Smooth muscle cell (in vitro differentiated cells): ENCODE measurements around the gene SLC6A3. TPM values are rescaled to one million over a fixed set of nuclear protein-coding genes. Genes with fewer than 3 reads are reported as not detected.

ENCODE experiments used
- DNase-seq: peaks from one replicate; lab custom pipeline; 2025; ENCODE audit not compliant: unreplicated experiment; lab: John Stamatoyannopoulos, UW
- H2AFZ ChIP-seq: fragments of 200-600 bp; sonication (generic); 2 replicates; pipeline ENCODE4 v1.6.0; 2016; ENCODE audit warnings: antibody characterized with exemption, low read depth, mild to moderate bottlenecking
- H3F3A ChIP-seq: fragments of 200-600 bp; sonication (generic); 2 replicates; pipeline ENCODE4 v1.6.0; 2017; ENCODE audit warnings: antibody characterized with exemption, low read depth
- H3K27ac ChIP-seq: fragments of 200-600 bp; sonication (generic); 2 replicates; pipeline ENCODE4 v1.5.1; 2016; ENCODE audit warnings: low read depth, mild to moderate bottlenecking
- H3K27me3 ChIP-seq: fragments of 200-600 bp; sonication (generic); 2 replicates; pipeline ENCODE4 v1.6.1; 2016; ENCODE audit warnings: low read depth, mild to moderate bottlenecking
- H3K36me3 ChIP-seq: fragments of 200-600 bp; sonication (generic); 2 replicates; pipeline ENCODE4 v1.5.1; 2016; ENCODE audit warnings: low read depth
- H3K4me1 ChIP-seq: fragments of 200-600 bp; sonication (generic); 2 replicates; pipeline ENCODE4 v1.5.1; 2016; ENCODE audit warnings: low read depth
- H3K4me2 ChIP-seq: fragments of 200-600 bp; sonication (generic); 2 replicates; pipeline ENCODE4 v1.6.0; 2016; ENCODE audit warnings: mild to moderate bottlenecking
- H3K4me3 ChIP-seq: fragments of 200-600 bp; sonication (generic); 2 replicates; pipeline ENCODE4 v1.5.1; 2016; ENCODE audit warnings: mild to moderate bottlenecking
- H3K79me2 ChIP-seq: fragments of 200-600 bp; sonication (generic); 2 replicates; pipeline ENCODE4 v1.6.0; 2016; ENCODE audit warnings: low read depth, mild to moderate bottlenecking
- H3K9ac ChIP-seq: fragments of 200-600 bp; sonication (generic); 2 replicates; pipeline ENCODE4 v1.6.0; 2016; ENCODE audit warnings: low read depth
- H3K9me3 ChIP-seq: fragments of 200-600 bp; sonication (generic); replicated peaks from 2 replicates; pipeline ENCODE4 v1.5.1; 2016; ENCODE audit warnings: low read depth
- H4K20me1 ChIP-seq: fragments of 200-600 bp; sonication (generic); 2 replicates; pipeline ENCODE4 v1.6.0; 2016; ENCODE audit warnings: low read depth
- WGBS: methylation state at CpG from one replicate; pipeline ENCODE4 v1.1.7; 2016; ENCODE audit warnings: low lambda C conversion rate; 5-methylcytosine and 5-hydroxymethylcytosine counted together
- polyA plus RNA-seq: library from polyadenylated mRNA; unstranded; fragments of >200 nt; fragmentation: Nextera tagmentation; extraction: Ambion mirVana; gene quantifications from 2 replicates; pipeline ENCODE4 v1.2.1, GENCODE V29; 2016
- total RNA-seq: library from RNA; depleted of rRNA; stranded (reverse); fragments of >200 nt; gene quantifications from 2 replicates; pipeline ENCODE4 v1.2.3, GENCODE V29; 2014
- TF ChIP-seq, protein P1 (sequence below): fragments of 200-600 bp; sonication (generic); IDR thresholded peaks from 2 replicates; pipeline ENCODE4 v1.5.1; 2017; ENCODE audit warnings: borderline replicate concordance, mild to moderate bottlenecking, antibody characterized with exemption; ENCODE audit not compliant: insufficient read depth, poor library complexity, severe bottlenecking

The SLC6A3 gene
- total and polyA plus RNA-seq, 2 experiments from 2014 or later = not detected

DNA sequence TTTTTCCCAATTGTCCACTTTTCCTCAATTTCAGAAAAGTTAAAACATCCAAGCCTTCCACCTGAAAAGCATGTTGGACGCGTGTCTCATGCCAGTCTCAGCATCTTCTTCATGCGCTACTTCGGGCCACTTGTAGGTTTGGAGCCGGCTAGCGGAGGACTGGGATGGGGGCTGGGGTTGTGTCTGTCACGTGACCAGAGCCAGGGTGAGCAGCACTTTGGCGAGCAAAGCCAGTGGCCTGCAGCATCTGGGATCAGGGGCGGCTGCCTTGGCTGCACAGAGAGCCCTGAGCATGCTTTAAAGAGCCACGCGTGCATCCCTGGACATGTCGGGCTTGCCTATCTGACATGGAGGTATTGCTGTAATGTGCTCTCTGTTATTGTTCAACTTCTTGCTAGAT is 41.2 kb downstream of the SLC6A3 start:
- peaks cover 2% of the 10 kb centered on the region for H3K27me3 ChIP-seq
- no peaks in the 10 kb centered on the region for H3K36me3 ChIP-seq
- H3K79me2 ChIP-seq = no peaks in the 10 kb centered on the region
- H3K4me1 ChIP-seq = no peaks in the 10 kb centered on the region
- DNase-seq = no peak
- TF ChIP-seq, protein P1, sequence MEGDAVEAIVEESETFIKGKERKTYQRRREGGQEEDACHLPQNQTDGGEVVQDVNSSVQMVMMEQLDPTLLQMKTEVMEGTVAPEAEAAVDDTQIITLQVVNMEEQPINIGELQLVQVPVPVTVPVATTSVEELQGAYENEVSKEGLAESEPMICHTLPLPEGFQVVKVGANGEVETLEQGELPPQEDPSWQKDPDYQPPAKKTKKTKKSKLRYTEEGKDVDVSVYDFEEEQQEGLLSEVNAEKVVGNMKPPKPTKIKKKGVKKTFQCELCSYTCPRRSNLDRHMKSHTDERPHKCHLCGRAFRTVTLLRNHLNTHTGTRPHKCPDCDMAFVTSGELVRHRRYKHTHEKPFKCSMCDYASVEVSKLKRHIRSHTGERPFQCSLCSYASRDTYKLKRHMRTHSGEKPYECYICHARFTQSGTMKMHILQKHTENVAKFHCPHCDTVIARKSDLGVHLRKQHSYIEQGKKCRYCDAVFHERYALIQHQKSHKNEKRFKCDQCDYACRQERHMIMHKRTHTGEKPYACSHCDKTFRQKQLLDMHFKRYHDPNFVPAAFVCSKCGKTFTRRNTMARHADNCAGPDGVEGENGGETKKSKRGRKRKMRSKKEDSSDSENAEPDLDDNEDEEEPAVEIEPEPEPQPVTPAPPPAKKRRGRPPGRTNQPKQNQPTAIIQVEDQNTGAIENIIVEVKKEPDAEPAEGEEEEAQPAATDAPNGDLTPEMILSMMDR = no peak
- no peaks in the 10 kb centered on the region for H3K9me3 ChIP-seq
- H2AFZ ChIP-seq = no peak overlapping the region
- H4K20me1 ChIP-seq = no peaks in the 10 kb centered on the region
- no peak overlapping the region for H3K4me2 ChIP-seq
- H3K4me3 ChIP-seq = no peak overlapping the region
- WGBS = 84% methylated on average over 12 of the region's 12 CpGs
- no peaks in the 10 kb centered on the region for H3F3A ChIP-seq
- H3K9ac ChIP-seq = no peak overlapping the region
- H3K27ac ChIP-seq = no peak overlapping the region

DNA sequence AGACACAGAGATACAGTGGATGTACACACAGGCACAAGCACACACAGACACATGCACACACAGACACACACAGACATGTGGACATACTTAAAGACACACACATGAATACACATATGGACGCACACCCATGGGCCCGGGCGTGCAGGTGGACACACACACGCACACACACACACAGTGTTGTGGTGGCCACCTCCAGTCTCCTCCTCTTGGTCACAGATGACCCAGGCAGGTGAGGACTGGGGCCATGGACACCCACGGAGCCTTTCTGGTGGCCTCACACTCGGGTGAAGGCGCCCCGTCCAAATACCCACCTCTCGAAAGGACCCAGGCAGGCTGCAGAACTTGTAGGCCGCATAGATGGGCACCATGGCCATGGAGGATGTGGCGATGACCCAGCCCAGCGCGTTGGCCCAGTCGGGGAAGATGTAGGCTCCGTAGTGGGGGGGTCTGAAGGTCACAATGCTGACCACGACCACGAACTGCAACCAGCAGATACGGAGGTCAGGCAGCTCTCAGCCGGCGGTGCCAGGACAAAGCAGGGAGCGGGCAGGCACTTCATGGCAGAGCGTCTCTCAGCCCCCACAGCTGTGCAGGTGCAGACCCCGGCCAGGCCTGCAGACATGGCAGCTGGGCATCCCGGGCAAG is 42.5 kb downstream of the SLC6A3 start:
- Histone ChIP-seq H3K4me2 (no peak overlapping the region), H3K27ac (no peak overlapping the region), H3K9ac (no peak overlapping the region), H3K79me2 (no peaks in the 10 kb centered on the region), H2AFZ (no peak overlapping the region), H3F3A (no peaks in the 10 kb centered on the region), H3K4me1 (no peaks in the 10 kb centered on the region), H3K36me3 (no peaks in the 10 kb centered on the region), H4K20me1 (no peaks in the 10 kb centered on the region), H3K9me3 (no peaks in the 10 kb centered on the region), H3K4me3 (no peak overlapping the region), H3K27me3 (peaks cover 2% of the 10 kb centered on the region)
- TF ChIP-seq, protein P1 = no peak
- DNase-seq = no peak
- 93% methylated on average over 23 of the region's 24 CpGs for WGBS

DNA sequence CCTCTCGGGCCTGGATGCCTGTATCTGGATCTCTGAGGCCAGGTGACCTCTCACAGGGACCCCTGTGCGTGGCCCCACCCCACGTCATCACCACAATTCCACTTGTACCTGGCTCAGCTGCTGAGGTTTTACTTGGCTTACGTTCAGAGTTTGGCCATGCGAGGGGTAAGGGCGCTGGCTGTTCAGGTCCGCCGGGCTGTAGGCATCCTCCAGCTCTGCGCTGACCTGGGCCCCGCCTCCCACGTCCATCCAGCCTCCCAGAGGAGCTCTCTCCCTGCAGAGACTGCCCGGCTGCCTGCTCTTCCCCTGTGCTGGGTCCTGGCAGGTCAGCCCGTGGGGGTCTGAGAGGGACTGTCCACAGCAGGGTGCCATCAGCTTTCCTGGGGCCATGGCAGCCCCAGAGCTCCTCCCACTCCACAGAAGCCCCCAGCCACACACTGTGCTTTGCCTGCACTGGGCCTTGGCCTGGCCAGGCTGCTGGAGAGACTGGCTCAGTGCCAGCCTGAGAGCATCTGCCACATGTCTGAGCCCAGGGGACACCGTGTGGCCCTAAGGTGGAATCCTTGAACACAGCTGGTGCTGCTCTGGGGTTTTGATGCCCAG is 43.6 kb downstream of the SLC6A3 start:
- H3K4me1 ChIP-seq = no peaks in the 10 kb centered on the region
- TF ChIP-seq, protein P1 = no peak
- H3K36me3 ChIP-seq = no peaks in the 10 kb centered on the region
- H3K4me2 ChIP-seq = no peak overlapping the region
- no peaks in the 10 kb centered on the region for H3K79me2 ChIP-seq
- no peaks in the 10 kb centered on the region for H4K20me1 ChIP-seq
- no peaks in the 10 kb centered on the region for H3F3A ChIP-seq
- no peak for DNase-seq
- H3K9ac ChIP-seq = no peak overlapping the region
- 80% methylated on average over 14 of the region's 14 CpGs for WGBS
- H3K27ac ChIP-seq = no peak overlapping the region
- H3K9me3 ChIP-seq = no peaks in the 10 kb centered on the region
- peaks cover 7% of the 10 kb centered on the region for H3K27me3 ChIP-seq
- H3K4me3 ChIP-seq = no peak overlapping the region
- no peak overlapping the region for H2AFZ ChIP-seq

DNA sequence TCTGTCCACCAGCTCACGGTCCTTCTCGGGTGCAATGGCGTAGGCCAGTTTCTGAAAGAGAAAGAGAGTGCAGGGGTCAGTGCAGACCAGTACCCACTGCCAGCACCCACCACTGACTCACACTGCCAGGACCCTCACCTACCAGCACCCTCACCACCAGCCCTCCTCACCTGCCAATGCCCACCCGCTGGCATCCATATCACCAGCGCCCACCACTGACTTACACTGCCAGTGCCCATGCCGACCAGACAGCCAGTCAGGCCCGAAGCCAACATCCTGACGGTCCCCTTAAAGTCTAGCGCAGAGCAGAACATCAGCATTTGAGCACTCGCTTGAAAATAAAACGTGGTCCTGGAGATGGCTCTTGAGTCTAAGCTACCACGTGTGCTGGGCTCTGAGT is 44.3 kb downstream of the SLC6A3 start:
- peaks cover 9% of the 10 kb centered on the region for H3K27me3 ChIP-seq
- no peaks in the 10 kb centered on the region for H3K4me1 ChIP-seq
- TF ChIP-seq, protein P1 = no peak
- H3K79me2 ChIP-seq = no peaks in the 10 kb centered on the region
- H3K27ac ChIP-seq = no peak overlapping the region
- DNase-seq = no peak
- H3K4me2 ChIP-seq = no peak overlapping the region
- H3F3A ChIP-seq = no peaks in the 10 kb centered on the region
- H3K36me3 ChIP-seq = no peaks in the 10 kb centered on the region
- no peaks in the 10 kb centered on the region for H4K20me1 ChIP-seq
- 89% methylated on average over 12 of the region's 12 CpGs for WGBS
- no peak overlapping the region for H2AFZ ChIP-seq
- no peaks in the 10 kb centered on the region for H3K9me3 ChIP-seq
- no peak overlapping the region for H3K4me3 ChIP-seq
- H3K9ac ChIP-seq = no peak overlapping the region
